CD4-positive, alpha-beta T cell treated with Interleukin-12 subunit alpha and Interleukin-12 subunit beta, for 1 hour (primary cell): ENCODE data around the gene MTF2.
"Not testable (repeated sequence)": the region's sequence is repeated elsewhere in the genome, so short reads cannot be mapped to it uniquely, and the experiment has no call there.

Experiments
- DNase-seq: peaks from one replicate; pipeline ENCODE4 v3.0.0-alpha.2; 2020

MTF2 gene

DNA sequence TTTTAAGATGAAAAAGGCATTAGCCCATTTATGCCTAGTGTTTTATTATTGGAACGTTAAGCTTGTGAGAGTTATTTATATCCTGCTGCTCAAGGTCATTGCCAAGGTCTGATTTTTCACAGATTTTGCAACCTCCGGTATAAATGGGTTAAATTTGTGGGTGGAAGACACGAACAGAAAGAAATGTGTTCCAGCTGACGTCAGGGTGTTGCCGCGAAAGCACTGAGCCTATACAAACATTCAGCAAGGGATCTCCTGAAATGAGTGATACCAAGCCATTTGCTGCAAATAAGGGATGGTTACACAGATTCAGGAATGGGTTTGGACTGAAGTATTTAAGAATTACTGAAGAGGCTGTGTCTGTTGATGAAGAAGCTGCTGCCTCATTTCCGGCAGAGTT lies 68.9 kb downstream of the MTF2 start:
- DNase-seq, result no peak

DNA sequence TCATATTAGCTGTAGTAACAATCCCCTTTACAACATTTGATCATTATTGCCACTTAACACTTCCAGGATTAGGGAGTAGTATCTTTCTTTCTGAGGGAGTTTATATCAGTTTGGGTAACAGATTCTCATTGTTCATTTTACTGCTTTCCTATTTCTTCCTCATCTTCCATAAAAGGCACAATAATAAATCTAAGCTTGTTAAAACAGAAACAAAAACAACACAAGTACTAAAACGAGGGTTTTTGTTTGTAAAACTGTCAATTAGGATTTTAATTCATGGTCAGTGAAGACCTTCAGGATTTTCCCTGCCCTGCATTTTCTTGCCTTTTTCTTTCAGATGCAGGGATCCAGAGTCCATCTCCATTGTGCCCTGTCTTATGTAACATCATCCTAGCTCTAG lies 71.6 kb downstream of the MTF2 start:
- no peak for DNase-seq

DNA sequence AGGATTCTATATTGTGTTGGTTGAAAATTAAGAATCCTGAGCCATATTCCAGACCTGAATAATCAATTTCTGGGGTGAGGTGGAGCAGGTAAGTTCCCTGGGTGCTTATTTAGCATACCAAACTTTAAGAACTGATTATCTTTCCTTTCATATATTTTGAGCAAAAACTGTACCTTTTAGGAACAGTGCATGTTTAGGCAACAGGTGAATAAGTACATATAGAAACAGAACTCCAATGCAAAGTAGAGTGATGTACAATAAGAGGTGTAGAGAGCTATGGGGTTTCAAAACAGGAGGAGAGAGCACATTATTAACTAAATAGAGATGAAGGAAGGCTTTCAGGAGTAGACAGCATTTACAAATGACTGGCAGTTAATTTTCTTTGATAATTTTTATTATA lies 72.4 kb downstream of the MTF2 start:
- DNase-seq, result no peak

DNA sequence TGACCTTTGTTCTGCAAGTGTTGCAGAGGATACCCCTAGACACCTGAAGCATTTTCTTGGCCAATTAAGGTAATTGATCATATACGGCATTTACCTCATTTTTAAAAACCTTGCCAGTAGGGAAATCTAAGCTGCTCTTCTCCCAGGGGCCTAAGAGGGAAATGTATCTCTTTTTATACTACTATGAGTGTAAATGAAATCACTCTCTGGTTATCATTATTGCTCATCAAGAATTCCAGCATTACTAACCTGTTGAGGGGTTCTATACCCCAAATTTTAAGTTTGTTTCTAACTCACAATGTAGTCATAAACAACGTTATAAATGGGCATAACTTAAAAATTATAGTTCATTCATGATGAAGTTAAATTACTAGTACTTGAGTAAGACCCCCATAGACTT lies 73.8 kb downstream of the MTF2 start:
- DNase-seq, result no peak

DNA sequence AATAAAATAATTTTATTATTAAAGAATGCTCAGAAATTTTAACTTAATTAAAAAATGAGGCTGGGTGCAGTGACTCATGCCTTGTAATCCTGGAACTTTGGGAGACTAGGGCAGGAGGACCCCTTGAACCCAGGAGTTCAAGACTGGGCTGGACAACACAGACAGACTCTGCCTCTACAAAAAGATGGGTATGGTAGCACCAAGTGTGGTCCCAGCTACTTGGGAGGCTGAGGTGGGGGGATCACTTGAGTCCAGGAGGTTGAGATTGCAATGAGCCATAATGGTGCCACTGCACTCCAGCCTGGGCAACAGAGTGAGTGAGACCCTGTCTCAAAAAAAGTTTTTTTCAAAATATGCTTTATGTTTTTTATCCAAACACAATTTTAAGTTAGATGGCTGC lies 75.8 kb downstream of the MTF2 start:
- no peak for DNase-seq

DNA sequence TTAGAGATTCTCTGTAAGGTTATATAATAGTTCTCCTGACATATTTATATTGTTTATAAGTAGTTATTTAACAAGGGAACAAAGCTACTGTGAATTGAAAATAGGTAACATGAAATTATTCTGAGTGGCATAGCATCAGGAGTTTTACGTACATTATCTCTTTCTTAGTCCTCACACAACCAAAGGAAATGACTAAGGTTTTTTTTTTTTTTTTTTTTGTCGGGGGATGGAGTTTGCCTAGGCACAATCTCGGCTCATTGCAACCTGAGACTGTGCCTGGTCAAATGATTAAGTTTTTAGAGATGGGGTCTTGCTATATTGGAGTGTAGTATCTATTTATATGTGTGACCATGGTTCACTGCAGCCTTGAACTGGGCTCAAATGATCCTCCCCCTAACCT lies 76.3 kb downstream of the MTF2 start:
- DNase-seq, result no peak

DNA sequence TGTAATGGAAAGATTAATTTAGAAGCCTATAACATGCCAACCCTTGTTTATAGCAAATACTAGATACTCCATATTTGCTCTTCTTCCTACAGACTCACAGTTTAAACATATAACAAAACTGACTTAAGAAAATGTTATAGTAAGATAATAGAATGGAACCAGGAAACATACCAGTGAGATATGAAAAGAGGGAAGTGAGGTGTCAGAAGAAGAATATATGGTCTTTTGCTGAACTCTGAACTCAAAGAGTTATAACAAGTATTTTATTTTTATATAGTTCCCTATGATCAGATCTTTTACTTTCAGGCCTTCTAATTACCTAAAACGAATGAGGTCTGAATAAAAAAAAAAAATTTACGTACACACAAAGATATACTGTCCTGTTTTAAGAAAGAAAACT lies 80.3 kb downstream of the MTF2 start:
- no peak for DNase-seq

DNA sequence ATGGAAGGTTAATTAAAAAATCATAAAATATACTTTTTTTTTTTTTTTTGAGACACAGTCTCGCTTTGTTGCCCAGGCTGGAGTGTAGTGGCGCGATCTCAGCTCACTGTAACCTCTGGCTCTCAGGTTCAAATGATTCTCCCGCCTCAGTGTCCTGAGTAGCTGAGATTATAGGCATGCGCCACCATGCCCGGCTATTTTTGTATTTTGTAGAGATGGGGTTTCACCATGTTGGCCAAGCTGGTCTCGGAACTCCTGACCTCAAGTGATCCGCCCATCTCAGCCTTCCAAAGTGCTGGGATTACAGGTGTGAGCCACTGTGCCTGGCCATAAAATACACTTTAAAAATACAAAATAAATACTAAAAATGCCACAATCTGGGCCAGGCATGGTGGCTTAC lies 84.2 kb downstream of the MTF2 start:
- DNase-seq, result not testable (repeated sequence)

GRCh38 chr1:93164816-93165215 lies 85.7 kb downstream of the MTF2 start:
- no peak for DNase-seq

- DNase-seq, result not testable (repeated sequence)
Measured at GRCh38 chr1:93165895-93166294, 86.8 kb downstream of the MTF2 start.

- no peak for DNase-seq
Measured at GRCh38 chr1:93167006-93167405, 87.9 kb downstream of the MTF2 start.

GRCh38 chr1:93170141-93170678 lies 91.1 kb downstream of the MTF2 start:
- DNase-seq, result not testable (repeated sequence)

DNA sequence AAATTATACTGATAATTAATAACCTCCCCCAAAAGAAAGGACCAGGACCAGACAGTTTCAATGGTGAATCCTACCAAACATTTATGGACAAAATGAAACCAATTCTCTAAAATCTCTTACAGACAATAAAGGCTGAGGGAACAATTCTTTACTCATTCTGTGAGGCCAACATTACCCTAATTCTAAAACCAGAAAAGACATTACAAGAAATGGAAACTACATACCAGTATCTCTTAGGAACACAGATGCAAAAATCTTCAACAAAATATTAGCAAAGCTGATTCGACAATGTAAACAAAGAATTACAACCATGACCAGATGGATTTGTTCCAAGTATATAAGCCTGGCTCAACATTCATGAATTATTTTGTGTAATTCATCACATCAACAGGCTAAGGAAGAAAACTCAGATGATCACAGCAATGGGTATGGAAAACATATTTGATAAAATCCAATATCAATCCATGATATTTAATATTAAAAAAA lies 92.5 kb downstream of the MTF2 start:
- no peak for DNase-seq

DNA sequence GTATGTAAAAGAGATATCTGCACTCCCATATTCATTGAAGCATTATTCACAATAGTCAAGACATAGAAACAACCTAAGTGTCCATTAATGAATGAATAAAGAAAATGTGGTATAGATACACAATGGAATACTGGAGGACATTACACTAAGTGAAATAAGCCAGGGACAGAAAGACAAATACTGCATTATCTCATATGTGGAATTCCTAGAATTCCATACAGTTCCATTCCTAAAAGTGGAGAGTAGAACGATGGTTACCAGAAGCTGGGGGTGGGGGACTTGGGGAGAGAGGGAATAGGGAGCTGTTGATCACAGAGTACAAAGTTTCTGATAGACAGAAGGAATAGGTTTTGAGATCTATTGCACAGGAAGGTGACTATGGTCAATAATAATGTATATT lies 93.7 kb downstream of the MTF2 start:
- no peak for DNase-seq

GRCh38 chr1:93174638-93175037 lies 95.6 kb downstream of the MTF2 start:
- not testable (repeated sequence) for DNase-seq

DNA sequence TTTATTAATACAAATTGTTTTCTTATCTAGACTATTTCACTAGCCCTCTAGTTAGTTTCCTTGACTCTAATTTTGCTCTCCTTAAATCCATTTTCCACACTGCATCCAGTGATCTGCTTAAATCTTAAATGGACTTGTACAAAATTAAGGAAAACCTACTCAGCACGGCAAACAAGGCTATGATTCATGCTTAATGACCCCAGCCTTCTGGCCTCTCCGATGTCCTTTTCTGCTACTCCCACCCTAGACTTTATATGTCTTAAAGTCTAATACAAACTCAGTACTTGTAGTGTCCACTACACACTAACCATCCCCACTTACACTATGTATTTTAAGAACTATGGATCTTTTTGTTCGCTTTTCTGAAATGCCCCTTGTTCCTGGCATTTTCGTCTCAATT lies 98.9 kb downstream of the MTF2 start:
- no peak for DNase-seq

DNA sequence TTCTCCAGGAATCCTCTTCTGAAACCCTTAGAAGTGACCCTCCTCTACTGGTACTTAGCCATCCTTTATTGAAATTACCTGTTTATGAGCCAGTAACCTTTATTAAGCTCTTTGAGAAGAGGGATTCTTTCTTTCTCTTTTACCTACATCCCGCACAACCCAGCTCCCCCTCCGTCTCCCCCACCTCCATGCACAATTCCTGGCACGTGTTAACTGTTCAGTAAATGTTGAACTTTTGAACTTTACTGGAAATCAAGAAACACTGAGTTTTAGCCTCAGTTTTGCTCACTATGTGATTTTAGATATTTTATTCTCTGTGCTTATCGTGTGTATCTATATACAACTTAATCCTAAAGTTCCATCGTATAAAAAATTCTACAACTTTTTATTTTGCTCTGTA lies 99.3 kb downstream of the MTF2 start:
- no peak for DNase-seq

- DNase-seq, result peak; percentile 97
Measured at GRCh38 chr1:93179886-93180722, 101.0 kb downstream of the MTF2 start, which contains the start of gene TMED5. Gene TMED5, minus strand, starts transcription at chr1:93180413. Its CDS starts 171 bp downstream, at chr1:93180242.

GRCh38 chr1:93180723-93181613 lies 101.9 kb downstream of the MTF2 start, which contains the start of gene CCDC18:
Gene CCDC18, plus strand, starts transcription at chr1:93180724. Its CDS starts 2,638 bp downstream, at chr1:93183362.
- DNase-seq, result peak; percentile 66

DNA sequence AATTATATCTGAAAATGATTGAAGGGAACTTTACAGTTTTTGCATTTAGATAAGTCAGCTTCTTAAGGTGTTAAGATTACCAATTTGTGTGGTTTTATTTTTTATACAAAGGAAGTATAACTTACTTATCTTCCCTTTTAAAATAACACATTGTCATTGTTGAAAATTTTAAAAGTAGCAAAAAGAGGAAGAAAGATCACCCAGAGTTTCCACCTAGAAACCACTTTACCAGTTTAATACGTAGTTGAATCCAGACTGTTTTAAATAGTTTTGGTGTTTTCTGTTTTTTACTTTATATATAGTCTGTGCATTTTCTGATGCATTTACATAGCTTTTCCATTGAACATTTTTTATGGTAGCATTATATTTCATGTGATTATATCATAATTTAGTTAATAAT lies 107.6 kb downstream of the MTF2 start:
- DNase-seq, result no peak
